CD4-positive, alpha-beta T cell treated with Interleukin-10 for 1 hour (primary cell): ENCODE results near the gene GRM7.

ENCODE experiments used
- DNase-seq: peaks from one replicate; pipeline ENCODE4 v3.0.0-alpha.2; 2020

The GRM7 gene

DNA sequence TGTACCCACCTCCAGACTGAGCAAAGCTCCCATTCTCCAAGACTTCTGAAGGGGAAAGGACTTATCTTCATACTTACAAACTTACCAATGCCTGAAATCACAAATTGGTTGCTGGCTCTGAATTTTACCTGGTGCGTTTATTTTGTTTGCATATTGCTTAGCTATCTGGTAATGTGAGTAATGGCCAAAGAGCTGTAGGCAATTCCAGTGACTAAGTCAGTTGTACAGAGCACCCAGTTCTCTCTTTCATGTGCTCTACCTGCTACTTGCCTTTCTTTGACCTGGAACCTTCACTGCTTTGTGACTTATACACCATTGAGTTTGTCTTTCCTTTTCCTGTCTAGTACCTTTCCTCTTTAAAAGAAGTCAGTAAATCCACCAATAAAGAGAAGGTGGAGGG, 884.8 kb downstream of the GRM7 start:
- DNase-seq = no peak

DNA sequence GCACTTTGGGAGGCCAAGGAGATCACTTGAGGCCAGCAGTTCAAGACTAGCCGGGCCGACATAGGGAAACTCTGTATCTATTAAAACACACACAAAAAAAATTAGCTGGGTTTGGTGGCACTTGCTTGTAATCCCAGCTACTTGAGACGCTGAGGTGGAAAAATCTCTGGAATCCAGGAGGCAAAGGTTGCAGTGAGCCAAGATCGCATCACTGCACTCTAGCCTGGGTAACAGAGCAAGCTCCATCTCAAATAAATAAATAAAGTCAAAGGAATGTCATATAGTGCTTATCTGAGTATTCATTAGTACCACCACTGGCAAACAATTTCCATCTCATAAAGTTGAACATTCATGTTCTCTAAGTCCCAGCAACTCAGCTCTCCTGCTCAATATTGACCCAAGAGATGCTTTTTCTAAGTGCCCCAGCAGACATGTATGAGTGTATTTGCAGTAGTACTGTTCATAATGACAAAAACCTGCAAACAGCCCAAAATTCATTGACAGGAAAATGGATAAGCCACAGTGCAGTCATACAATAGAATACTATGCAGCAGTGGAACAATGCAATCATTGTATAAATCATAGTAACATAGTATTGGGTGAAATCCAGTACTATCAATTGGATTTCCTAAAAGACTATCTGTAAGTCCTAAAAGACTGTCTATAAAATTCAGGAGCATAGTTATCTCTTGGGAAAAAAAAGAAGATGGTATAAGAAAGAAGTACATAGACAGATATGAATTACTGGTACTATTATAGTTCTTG, 889.2 kb downstream of the GRM7 start:
- DNase-seq = no peak

DNA sequence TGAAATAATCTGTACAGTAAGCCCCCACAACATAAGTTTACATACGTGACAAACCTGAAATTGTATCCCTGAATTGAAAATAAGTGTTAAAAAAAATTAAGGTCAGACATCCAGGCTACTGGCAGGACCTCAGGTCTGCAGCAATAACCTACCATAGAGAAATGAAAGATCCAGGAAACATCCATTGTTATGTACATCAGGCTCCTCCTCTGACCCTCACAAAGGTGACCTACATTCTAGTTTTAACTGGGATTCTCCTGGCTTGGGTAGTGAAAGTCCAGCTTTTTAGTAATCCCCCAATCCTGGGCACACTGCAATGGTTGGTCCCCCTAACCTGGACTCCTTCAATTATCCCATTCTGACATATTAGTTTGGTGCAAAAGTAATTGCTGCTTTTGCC, 891.1 kb downstream of the GRM7 start:
- no peak for DNase-seq

DNA sequence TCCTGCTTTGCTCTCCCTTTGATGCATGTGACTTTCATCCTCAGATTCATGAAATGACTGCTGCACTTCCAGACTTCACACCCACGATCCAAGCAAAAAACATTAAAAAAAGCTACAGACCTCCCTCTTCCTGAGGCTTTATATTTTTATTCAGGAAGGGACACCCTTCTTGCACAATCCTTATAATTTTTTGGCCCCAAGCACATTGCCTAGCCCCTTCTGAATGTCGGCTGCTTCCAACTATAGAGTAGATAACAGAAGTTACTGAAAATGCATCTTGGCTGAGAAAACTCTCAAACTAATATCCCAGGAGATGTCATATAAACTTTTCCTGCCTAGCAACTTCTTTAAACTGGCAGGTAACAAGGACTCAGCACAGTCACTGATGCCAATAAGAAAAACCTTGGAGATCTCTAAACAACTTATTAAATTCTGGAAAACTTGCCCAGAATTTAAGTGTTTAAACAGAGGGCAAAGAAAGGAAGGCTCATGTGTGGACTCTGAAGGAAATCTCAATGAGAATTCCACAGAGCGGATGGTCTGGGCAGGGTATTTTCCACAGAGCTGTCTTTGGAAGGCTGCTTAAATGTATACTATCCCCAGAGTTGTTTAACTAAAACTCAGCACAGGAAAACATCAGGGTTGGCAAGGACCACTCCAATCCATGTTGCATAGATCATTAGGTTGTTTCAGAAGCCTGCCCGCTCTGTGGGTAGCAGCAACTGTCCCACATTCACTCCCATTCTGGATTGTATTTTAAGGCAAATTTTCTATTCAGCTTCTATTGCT, 893.9 kb downstream of the GRM7 start:
- DNase-seq = no peak

DNA sequence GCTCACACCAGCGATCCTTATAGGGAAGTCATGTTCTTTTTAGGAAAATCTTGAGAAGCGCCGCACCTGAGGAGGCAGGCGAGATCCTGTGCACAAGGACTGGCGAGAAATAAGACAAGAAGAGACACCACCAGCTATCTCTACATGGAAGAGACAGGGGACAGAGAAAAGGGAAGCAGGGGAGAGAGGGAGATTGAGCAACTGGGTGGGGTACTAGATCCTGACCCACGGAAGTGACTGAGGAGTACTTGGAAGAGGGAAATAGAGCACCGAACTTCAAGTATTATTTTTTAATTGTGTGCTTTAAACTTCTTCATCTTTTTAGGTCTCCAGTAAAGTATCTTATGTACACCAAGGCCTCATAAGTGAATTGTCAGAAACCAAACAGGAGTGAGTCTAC, 898.7 kb downstream of the GRM7 start:
- no peak for DNase-seq

DNA sequence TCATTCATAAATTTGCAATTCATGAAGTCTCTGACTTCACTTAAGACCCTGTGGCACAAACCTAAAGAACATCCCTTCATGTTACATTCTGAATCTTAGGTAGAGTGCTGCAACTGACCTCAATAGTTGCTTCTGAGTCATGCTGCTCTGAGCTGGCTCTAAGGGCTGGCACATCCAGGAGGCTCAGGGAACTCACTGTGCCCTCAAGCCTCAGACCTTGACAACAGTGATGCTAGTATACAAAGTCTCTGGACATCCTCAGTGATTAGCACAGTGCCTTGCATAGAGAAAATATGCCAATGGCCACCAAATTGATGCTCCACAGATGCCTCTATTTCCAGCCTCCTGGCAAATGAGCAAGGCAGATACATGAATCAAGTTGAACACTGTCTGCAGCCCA, 899.8 kb downstream of the GRM7 start:
- DNase-seq = no peak

DNA sequence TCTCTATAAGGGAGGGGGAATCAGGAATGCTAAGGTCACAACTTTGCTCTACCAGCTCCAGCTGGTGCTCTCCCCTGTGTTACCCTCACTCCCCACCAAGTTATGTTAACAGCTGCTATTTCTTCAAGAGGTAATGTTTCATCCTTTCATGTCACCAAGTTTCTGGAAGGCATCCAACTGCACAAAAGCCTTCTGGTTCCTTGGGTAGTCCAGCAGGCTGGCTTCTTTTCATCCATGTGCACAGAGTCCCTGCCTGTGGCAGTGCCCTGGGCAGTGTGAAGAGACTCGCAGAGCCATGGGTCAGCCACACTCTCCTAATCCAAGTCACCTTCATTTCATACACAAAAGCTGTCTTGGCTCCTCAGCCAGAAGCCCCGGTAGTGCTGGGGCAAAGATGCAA, 903.2 kb downstream of the GRM7 start:
- no peak for DNase-seq

DNA sequence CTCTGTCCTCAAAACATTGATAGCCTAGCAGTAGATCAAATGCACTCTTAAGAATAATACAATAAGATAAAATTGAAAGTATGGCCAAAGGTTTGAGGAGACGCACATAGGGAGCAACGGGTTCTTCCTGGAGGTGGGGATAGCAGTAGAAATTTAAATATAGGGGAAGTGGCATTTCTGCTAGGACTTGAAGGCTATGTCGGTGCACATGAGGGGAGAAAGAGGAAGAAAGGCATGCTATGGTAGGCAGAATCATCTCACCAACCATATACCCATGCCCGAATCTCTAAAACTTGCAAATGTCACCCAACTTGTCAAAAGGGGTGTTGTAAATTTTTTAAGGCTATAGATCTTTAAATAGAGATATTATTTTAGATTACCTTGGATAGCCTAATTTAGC, 905.6 kb downstream of the GRM7 start:
- DNase-seq = no peak

DNA sequence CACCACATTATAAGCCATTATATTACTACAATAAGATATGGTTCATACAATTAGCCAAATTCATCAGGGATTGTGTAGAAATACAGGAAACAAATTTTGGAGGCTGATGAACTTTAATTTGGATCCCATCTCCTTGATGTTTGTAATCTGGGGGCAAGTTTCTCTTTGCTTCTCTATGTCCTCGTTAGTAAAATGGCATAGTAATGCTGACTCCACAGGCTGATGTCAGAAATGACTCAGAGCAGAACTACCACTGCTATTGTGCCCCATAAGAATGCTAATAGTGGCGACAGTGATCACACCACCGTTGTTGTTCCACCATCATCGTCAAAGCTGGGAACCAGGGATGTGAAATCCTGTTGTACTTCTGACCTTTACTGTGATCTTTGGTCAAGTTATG, 918.4 kb downstream of the GRM7 start:
- no peak for DNase-seq

DNA sequence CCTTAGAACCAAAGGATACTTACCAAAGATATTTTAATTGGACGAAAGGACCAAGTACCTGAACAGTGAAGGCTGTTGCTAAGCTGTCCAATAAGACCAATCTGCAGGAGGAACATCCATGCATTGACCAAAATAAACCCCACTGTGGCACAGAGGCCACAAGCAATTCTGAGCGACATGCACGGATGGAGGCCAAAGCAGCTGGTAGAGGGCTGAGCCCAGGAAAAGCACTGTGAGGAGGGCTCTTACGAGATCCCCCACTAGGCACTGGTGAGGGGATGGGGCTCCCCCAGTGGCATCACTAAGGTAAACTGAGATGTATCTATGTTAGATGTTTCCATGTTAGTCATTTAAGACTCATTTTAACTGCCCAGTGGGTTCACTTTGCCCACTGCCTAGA, 920.5 kb downstream of the GRM7 start:
- DNase-seq = no peak

DNA sequence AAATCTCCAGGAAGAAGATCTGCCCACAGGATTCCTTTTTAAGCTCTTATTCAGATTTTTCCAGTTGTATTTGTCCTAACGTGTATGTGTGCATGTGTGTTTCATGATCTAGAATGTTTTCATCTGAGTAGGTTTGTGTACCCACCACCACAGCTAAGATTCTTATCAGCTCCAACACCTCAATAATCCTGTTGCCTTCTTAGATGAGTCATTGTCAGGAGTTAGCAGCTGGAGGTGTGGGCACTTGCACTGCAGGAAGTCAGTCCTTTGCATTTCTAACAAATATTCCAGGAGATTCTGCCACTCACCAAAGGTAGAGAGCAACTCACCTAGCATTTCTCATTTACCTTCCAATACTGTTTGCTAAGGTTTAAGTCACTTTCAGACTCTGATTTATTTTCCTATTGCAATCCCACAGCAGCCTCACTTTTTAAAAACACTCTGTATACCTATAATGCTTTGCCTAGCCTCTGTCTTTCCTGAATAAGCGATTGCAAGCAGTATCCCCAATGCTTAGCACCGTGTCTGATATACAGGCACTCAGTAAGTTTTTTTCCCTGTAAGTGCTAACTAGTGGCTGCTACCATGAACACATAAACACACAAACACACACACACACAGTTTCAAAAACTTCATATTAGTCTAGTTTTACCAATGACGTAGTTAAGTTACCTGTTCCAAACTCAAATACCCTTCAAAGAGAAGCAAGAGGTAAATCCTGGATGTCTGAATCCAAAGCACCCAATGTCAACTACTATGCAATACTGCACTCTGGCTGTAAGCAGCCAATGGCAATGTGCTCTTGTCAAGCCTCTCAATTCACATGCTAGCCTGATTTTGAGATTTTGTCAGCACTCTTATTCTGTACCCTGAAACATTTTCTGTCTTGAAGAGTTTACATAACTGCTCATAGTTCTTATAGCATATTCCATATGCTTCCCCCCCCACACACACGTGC, 927.2 kb downstream of the GRM7 start:
- DNase-seq = no peak

DNA sequence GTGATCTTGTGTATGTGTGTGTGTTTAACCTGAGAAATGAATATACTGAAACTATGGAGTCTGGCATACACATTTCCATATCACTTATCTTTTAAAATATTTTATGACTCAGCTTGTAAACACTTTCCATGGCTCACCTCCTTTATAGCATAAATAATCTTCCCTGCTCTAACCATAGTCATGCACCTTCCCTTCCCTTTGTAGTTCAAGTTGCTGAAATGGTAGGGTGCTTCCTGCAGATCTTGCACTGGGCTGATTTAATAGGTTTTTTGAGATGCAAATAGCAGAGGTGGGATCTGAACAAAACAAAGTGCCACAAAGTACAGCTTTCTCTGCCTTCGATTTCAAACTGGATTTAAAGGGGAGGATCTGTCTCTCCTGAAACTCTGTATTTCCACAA, 928.0 kb downstream of the GRM7 start:
- no peak for DNase-seq

DNA sequence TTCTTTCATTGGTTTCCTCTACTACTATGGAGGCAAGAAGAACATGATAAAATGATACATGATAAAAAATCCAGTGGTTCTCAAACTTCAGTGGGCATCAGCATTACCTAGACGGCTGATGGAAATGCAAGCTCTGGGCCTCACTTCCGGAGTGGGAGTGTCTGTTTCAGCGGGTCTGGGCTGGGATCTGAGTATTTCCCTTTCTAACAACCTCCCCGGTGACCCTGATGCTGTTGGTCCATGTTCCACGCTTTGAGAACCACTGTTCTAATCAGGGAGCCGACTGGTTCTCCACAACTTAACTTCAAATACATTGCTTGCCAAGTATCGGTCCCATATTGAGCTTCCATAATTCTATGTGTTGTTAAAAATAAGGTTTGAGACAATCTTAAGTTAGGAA, 928.4 kb downstream of the GRM7 start:
- no peak for DNase-seq

DNA sequence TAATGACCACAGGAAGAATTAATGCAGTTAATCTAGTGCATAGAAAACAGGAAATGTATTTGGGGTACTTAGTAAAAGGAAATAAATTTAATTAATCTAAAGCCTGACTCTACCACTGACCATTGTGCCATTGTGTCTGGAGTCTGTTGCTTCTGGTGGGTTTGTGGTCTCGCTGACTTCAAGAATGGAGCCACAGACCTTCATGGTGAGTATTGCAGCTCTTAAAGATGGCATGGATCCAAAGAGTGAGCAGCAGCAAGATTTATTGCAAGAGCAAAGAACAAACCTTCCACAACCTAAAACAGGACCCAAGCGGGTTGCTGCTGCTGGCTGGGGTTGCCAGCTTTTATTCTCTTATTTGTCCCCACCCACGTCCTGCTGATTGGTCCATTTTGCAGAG, 929.2 kb downstream of the GRM7 start:
- no peak for DNase-seq
